Activated naive CD4-positive, alpha-beta T cell treated with anti-CD3 and anti-CD28 coated beads, Interleukin-2, amount 50 U/mL, for 24 hours (primary cell): Measurements from ENCODE around the gene ECE1.
"Not testable (repeated sequence)": the region's sequence is repeated elsewhere in the genome, so short reads cannot be mapped to it uniquely, and the experiment has no call there.

Experiments used
- H3K27ac Mint-ChIP-seq: one replicate; pipeline ENCODE4 v1.8.0; 2021; ENCODE audit warnings: mild to moderate bottlenecking, mixed read lengths
- H3K27me3 Mint-ChIP-seq: one replicate; pipeline ENCODE4 v1.8.0; 2021; ENCODE audit warnings: mixed read lengths
- H3K36me3 Mint-ChIP-seq: one replicate; pipeline ENCODE4 v1.8.0; 2021; ENCODE audit warnings: mixed read lengths
- H3K4me1 Mint-ChIP-seq: one replicate; pipeline ENCODE4 v1.8.0; 2021; ENCODE audit warnings: mixed read lengths
- H3K4me3 Mint-ChIP-seq: one replicate; pipeline ENCODE4 v1.8.0; 2021; ENCODE audit warnings: mild to moderate bottlenecking, mixed read lengths
- H3K9me3 Mint-ChIP-seq: one replicate; pipeline ENCODE4 v1.8.0; 2021; ENCODE audit warnings: mixed read lengths

ECE1 gene

GRCh38 chr1:21232044-21232443 is 58.2 kb downstream of the ECE1 start:
- peaks cover 5% of the 10 kb centered on the region for H3K36me3 Mint-ChIP-seq
- H3K27me3 Mint-ChIP-seq, result no peaks in the 10 kb centered on the region
- H3K27ac Mint-ChIP-seq, result no peak overlapping the region
- H3K4me3 Mint-ChIP-seq, result no peak overlapping the region
- H3K9me3 Mint-ChIP-seq, result no peaks in the 10 kb centered on the region
- no peaks in the 10 kb centered on the region for H3K4me1 Mint-ChIP-seq

- Mint-ChIP-seq H3K27me3 (no peaks in the 10 kb centered on the region), H3K9me3 (no peaks in the 10 kb centered on the region), H3K27ac (no peak overlapping the region), H3K36me3 (peaks cover 3% of the 10 kb centered on the region), H3K4me1 (no peaks in the 10 kb centered on the region), H3K4me3 (no peak overlapping the region)
These were observed 60.8 kb downstream of the ECE1 start for GRCh38 chr1:21229246-21230000.

- not testable (repeated sequence) for H3K4me3 Mint-ChIP-seq, H3K27me3 Mint-ChIP-seq, H3K4me1 Mint-ChIP-seq, H3K27ac Mint-ChIP-seq, H3K36me3 Mint-ChIP-seq, H3K9me3 Mint-ChIP-seq
These were observed 62.0 kb downstream of the ECE1 start for GRCh38 chr1:21228224-21228623.

- no peaks in the 10 kb centered on the region for H3K27me3 Mint-ChIP-seq
- H3K9me3 Mint-ChIP-seq, result no peaks in the 10 kb centered on the region
- peaks cover 6% of the 10 kb centered on the region for H3K36me3 Mint-ChIP-seq
- H3K27ac Mint-ChIP-seq, result peak overlapping the region; percentile 41
- H3K4me1 Mint-ChIP-seq, result no peaks in the 10 kb centered on the region
- H3K4me3 Mint-ChIP-seq, result no peak overlapping the region
These were observed 65.2 kb downstream of the ECE1 start for GRCh38 chr1:21225065-21225464.

GRCh38 chr1:21220815-21221214 is 69.4 kb downstream of the ECE1 start:
- Mint-ChIP-seq H3K27ac (no peak overlapping the region), H3K9me3 (no peaks in the 10 kb centered on the region), H3K27me3 (no peaks in the 10 kb centered on the region), H3K4me3 (no peak overlapping the region), H3K4me1 (peaks cover 5% of the 10 kb centered on the region), H3K36me3 (peaks cover 6% of the 10 kb centered on the region)

- H3K4me3 Mint-ChIP-seq, result no peak overlapping the region
- H3K4me1 Mint-ChIP-seq, result peaks cover 5% of the 10 kb centered on the region
- no peaks in the 10 kb centered on the region for H3K27me3 Mint-ChIP-seq
- H3K9me3 Mint-ChIP-seq, result no peaks in the 10 kb centered on the region
- H3K27ac Mint-ChIP-seq, result no peak overlapping the region
- peaks cover 6% of the 10 kb centered on the region for H3K36me3 Mint-ChIP-seq
These were observed 70.6 kb downstream of the ECE1 start for GRCh38 chr1:21219674-21220073.

GRCh38 chr1:21217812-21218596 is 72.3 kb downstream of the ECE1 start:
- Mint-ChIP-seq H3K9me3 (no peaks in the 10 kb centered on the region), H3K27me3 (no peaks in the 10 kb centered on the region), H3K36me3 (no peaks in the 10 kb centered on the region), H3K4me1 (peaks cover 5% of the 10 kb centered on the region), H3K27ac (no peak overlapping the region), H3K4me3 (no peak overlapping the region)

GRCh38 chr1:21216835-21217811 is 73.1 kb downstream of the ECE1 start:
- peaks cover 5% of the 10 kb centered on the region for H3K4me1 Mint-ChIP-seq
- no peaks in the 10 kb centered on the region for H3K27me3 Mint-ChIP-seq
- H3K36me3 Mint-ChIP-seq, result no peaks in the 10 kb centered on the region
- H3K4me3 Mint-ChIP-seq, result no peak overlapping the region
- peak overlapping the region; percentile 68 for H3K27ac Mint-ChIP-seq
- H3K9me3 Mint-ChIP-seq, result no peaks in the 10 kb centered on the region

- Mint-ChIP-seq H3K27me3 (no peaks in the 10 kb centered on the region), H3K27ac (no peak overlapping the region), H3K4me3 (no peak overlapping the region), H3K36me3 (no peaks in the 10 kb centered on the region), H3K9me3 (no peaks in the 10 kb centered on the region), H3K4me1 (peaks cover 5% of the 10 kb centered on the region)
These were observed 78.1 kb downstream of the ECE1 start for GRCh38 chr1:21212126-21212525.

- not testable (repeated sequence) for H3K36me3 Mint-ChIP-seq, H3K27ac Mint-ChIP-seq, H3K4me1 Mint-ChIP-seq, H3K4me3 Mint-ChIP-seq, H3K9me3 Mint-ChIP-seq, H3K27me3 Mint-ChIP-seq
These were observed 82.0 kb downstream of the ECE1 start for GRCh38 chr1:21208137-21208700.

- Mint-ChIP-seq H3K9me3 (no peaks in the 10 kb centered on the region), H3K4me3 (no peak overlapping the region), H3K36me3 (no peaks in the 10 kb centered on the region), H3K27me3 (no peaks in the 10 kb centered on the region), H3K27ac (no peak overlapping the region), H3K4me1 (no peaks in the 10 kb centered on the region)
These were observed 84.1 kb downstream of the ECE1 start for GRCh38 chr1:21206117-21206516.

GRCh38 chr1:21205416-21205815 is 84.8 kb downstream of the ECE1 start:
- Mint-ChIP-seq H3K9me3 (no peaks in the 10 kb centered on the region), H3K27me3 (no peaks in the 10 kb centered on the region), H3K36me3 (no peaks in the 10 kb centered on the region), H3K4me1 (no peaks in the 10 kb centered on the region), H3K4me3 (no peak overlapping the region), H3K27ac (no peak overlapping the region)

GRCh38 chr1:21201650-21202049 is 88.6 kb downstream of the ECE1 start:
- H3K27me3 Mint-ChIP-seq, result peaks cover 2% of the 10 kb centered on the region
- no peaks in the 10 kb centered on the region for H3K9me3 Mint-ChIP-seq
- H3K36me3 Mint-ChIP-seq, result no peaks in the 10 kb centered on the region
- no peaks in the 10 kb centered on the region for H3K4me1 Mint-ChIP-seq
- H3K4me3 Mint-ChIP-seq, result no peak overlapping the region
- no peak overlapping the region for H3K27ac Mint-ChIP-seq

GRCh38 chr1:21201238-21201637 is 89.0 kb downstream of the ECE1 start:
- H3K4me1 Mint-ChIP-seq, H3K4me3 Mint-ChIP-seq, H3K27ac Mint-ChIP-seq, H3K27me3 Mint-ChIP-seq, H3K36me3 Mint-ChIP-seq, H3K9me3 Mint-ChIP-seq: not testable (repeated sequence)

- Mint-ChIP-seq H3K36me3 (no peaks in the 10 kb centered on the region), H3K4me3 (no peak overlapping the region), H3K27ac (no peak overlapping the region), H3K4me1 (no peaks in the 10 kb centered on the region), H3K27me3 (peaks cover 2% of the 10 kb centered on the region), H3K9me3 (no peaks in the 10 kb centered on the region)
These were observed 89.5 kb downstream of the ECE1 start for GRCh38 chr1:21200767-21201166.
